Measurements from ENCODE around the gene CGB7.
"Not testable (repeated sequence)": the region's sequence is repeated elsewhere in the genome, so short reads cannot be mapped to it uniquely, and the experiment has no call there.

DNA sequence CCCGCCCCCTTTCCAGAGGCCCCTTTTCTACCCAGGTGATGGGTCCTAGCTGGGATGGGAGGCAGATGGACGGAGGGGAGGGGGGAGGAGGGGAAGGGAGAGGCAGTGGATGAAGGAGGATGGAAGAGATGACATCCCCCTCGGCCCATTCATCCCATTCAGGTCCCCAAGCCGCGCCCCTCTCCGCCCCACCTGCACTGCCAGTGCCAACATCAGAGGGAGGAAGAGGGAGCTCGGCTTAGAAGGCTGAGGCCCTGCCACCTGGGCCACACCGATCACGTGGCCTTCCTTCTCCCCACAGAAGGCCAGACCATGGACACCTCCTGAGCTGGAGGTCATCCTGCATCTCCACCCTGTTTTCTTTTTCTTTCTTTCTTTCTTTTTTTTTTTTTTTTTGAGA lies 28.9 kb downstream of the CGB7 start:
- TF ChIP-seq ZFX (IDR thresholded peaks at IDR 0.05; ENCODE audit: borderline replicate concordance) = not testable (repeated sequence)
- TF ChIP-seq, protein P1, sequence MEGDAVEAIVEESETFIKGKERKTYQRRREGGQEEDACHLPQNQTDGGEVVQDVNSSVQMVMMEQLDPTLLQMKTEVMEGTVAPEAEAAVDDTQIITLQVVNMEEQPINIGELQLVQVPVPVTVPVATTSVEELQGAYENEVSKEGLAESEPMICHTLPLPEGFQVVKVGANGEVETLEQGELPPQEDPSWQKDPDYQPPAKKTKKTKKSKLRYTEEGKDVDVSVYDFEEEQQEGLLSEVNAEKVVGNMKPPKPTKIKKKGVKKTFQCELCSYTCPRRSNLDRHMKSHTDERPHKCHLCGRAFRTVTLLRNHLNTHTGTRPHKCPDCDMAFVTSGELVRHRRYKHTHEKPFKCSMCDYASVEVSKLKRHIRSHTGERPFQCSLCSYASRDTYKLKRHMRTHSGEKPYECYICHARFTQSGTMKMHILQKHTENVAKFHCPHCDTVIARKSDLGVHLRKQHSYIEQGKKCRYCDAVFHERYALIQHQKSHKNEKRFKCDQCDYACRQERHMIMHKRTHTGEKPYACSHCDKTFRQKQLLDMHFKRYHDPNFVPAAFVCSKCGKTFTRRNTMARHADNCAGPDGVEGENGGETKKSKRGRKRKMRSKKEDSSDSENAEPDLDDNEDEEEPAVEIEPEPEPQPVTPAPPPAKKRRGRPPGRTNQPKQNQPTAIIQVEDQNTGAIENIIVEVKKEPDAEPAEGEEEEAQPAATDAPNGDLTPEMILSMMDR (IDR thresholded peaks at IDR 0.05) = not testable (repeated sequence)
